Measurements from ENCODE around the gene GATC. TPM values are rescaled to one million over a fixed set of nuclear protein-coding genes. Genes with fewer than 3 reads are reported as not detected.

GATC gene
- 10 to 100 TPM; 14.2 to 34.7 (median 19.4) TPM for total RNA-seq
- polyA plus RNA-seq: 10 to 100 TPM; 11.9 to 32.4 TPM
- long read RNA-seq, donor 1, full-length matches to known transcripts: 6 of 10 reads
- long read RNA-seq, donor 1, partial matches to known transcripts: 1 of 10 reads
- long read RNA-seq, donor 1, other reads (novel, unspliced or antisense): 3 of 10 reads
- long read RNA-seq, donor 2, full-length matches to known transcripts: 10 of 943 reads
- long read RNA-seq, donor 2, partial matches to known transcripts: 336 of 943 reads
- long read RNA-seq, donor 2, other reads (novel, unspliced or antisense): 597 of 943 reads
- long read RNA-seq, donor 3, full-length matches to known transcripts: 2 of 6 reads
- long read RNA-seq, donor 3, partial matches to known transcripts: 0 of 6 reads
- long read RNA-seq, donor 3, other reads (novel, unspliced or antisense): 4 of 6 reads

- Histone ChIP-seq H3K4me1 (ENCODE audit: insufficient read depth) (peaks cover 4% of the 10 kb centered on the region), H3K27ac (peak within 1 kb of the TSS; percentile 56 to 63), H3K36me3 (no peaks in the 10 kb centered on the region), H3K27me3 (no peaks in the 10 kb centered on the region), H3K9me3 (no peaks in the 10 kb centered on the region), H3K4me3 (peak within 1 kb of the TSS; percentile 82)
- intact Hi-C loops (cut with DNase I): no loop called here
- TF ChIP-seq CTCF (IDR thresholded peaks at IDR 0.05) (peak in 1 of 3 donors; percentile 12), POLR2A (IDR thresholded peaks at IDR 0.05) (peak; percentile 65), EP300 (IDR thresholded peaks at IDR 0.05) (no peak)
- DNase-seq: peak; percentile 73 to 89 (median 81)
- WGBS, 3 donors: 0% methylated on average over 53 to 73 of the region's 73 CpGs
Observed at GRCh38 chr12:120445911-120446843, at the start of gene GATC, which contains the start of gene TRIAP1. TSS of gene GATC (plus strand) at chr12:120446444. CDS start at chr12:120446481, 37 bp downstream. TSS of gene TRIAP1 (minus strand) at chr12:120446384. CDS start at chr12:120446372, 12 bp downstream.

GRCh38 chr12:120397824-120398540 is 48.3 kb upstream of the GATC start:
- no peak for DNase-seq

GRCh38 chr12:120399531-120399930 is 46.7 kb upstream of the GATC start:
- Histone ChIP-seq H3K36me3 (no peaks in the 10 kb centered on the region), H3K4me3 (no peak overlapping the region), H3K27ac (no peak overlapping the region), H3K4me1 (ENCODE audit: insufficient read depth) (no peaks in the 10 kb centered on the region), H3K27me3 (no peaks in the 10 kb centered on the region), H3K9me3 (no peaks in the 10 kb centered on the region)
- WGBS, 3 donors: 68 to 69% (median 68%) methylated on average over 5 of the region's 5 CpGs
- TF ChIP-seq CTCF (IDR thresholded peaks at IDR 0.05): no peak
- TF ChIP-seq POLR2A (IDR thresholded peaks at IDR 0.05): no peak
- no peak for TF ChIP-seq EP300 (IDR thresholded peaks at IDR 0.05)
- no peak for DNase-seq
- intact Hi-C loops (cut with DNase I): no loop called here

More at GRCh38 chr12:120397824-120398540, 48.3 kb upstream of the GATC start:
- Histone ChIP-seq H3K9me3 (no peaks in the 10 kb centered on the region), H3K4me1 (ENCODE audit: insufficient read depth) (no peaks in the 10 kb centered on the region), H3K4me3 (no peak overlapping the region), H3K27me3 (no peaks in the 10 kb centered on the region), H3K27ac (no peak overlapping the region), H3K36me3 (no peaks in the 10 kb centered on the region)
- intact Hi-C loops (cut with DNase I): no loop called here
- WGBS, 3 donors: 33 to 49% (median 39%) methylated on average over 32 to 33 of the region's 33 CpGs
- TF ChIP-seq CTCF (IDR thresholded peaks at IDR 0.05) (no peak), POLR2A (IDR thresholded peaks at IDR 0.05) (no peak), EP300 (IDR thresholded peaks at IDR 0.05) (no peak)

- no peak overlapping the region for H3K27ac ChIP-seq
- H3K27me3 ChIP-seq: no peaks in the 10 kb centered on the region
- WGBS, 3 donors: 28 to 30% (median 28%) methylated on average over 13 of the region's 13 CpGs
- no peaks in the 10 kb centered on the region for H3K9me3 ChIP-seq
- DNase-seq: no peak
- H3K4me3 ChIP-seq: no peak overlapping the region
- H3K36me3 ChIP-seq: no peaks in the 10 kb centered on the region
- intact Hi-C loops (cut with DNase I): no loop called here
- no peak for TF ChIP-seq EP300 (IDR thresholded peaks at IDR 0.05)
- TF ChIP-seq POLR2A (IDR thresholded peaks at IDR 0.05): no peak
- no peak for TF ChIP-seq CTCF (IDR thresholded peaks at IDR 0.05)
- H3K4me1 ChIP-seq (ENCODE audit: insufficient read depth): no peaks in the 10 kb centered on the region
Observed at GRCh38 chr12:120402217-120402616, 44.0 kb upstream of the GATC start.
